HEK293T (cell line): ENCODE data around the gene KRTAP27-1.

Experiments used
- BHLHE40 ChIP-seq: fragments of 450-650 bp; IDR thresholded peaks from 2 replicates; pipeline ENCODE4 v1.6.1; 2016; ENCODE audit warnings: mild to moderate bottlenecking, moderate library complexity, borderline replicate concordance
- FOXA1 ChIP-seq: fragments of 450-650 bp; IDR thresholded peaks from 2 replicates; pipeline ENCODE4 v1.6.1; 2016; ENCODE audit warnings: mild to moderate bottlenecking
- FOXM1 ChIP-seq: fragments of 450-650 bp; IDR thresholded peaks from 2 replicates; pipeline ENCODE4 v1.6.1; 2017; ENCODE audit warnings: mild to moderate bottlenecking, borderline replicate concordance
- HDGF ChIP-seq: fragments of 450-650 bp; IDR thresholded peaks from 2 replicates; pipeline ENCODE4 v1.6.1; 2017; ENCODE audit warnings: antibody characterized with exemption, borderline replicate concordance
- SUZ12 ChIP-seq: fragments of 450-650 bp; IDR thresholded peaks from 2 replicates; pipeline ENCODE4 v1.6.1; 2016; ENCODE audit warnings: mild to moderate bottlenecking

- TF ChIP-seq FOXM1, result no peak
- TF ChIP-seq HDGF, result no peak
- TF ChIP-seq SUZ12, result no peak
- no peak for TF ChIP-seq FOXA1
- TF ChIP-seq BHLHE40, result no peak
Measured at GRCh38 chr21:30372139-30372770, 34.8 kb upstream of the KRTAP27-1 start, which contains the start of gene KRTAP13-2.
